HG03039 (cell line): ENCODE measurements around the gene KLF16.

Experiments
- ATAC-seq: cut with Tn5 transposase; IDR thresholded peaks from one replicate; pipeline ENCODE4 v1.9.1; 2021; ENCODE audit warnings: mild to moderate bottlenecking, moderate library complexity; ENCODE audit not compliant: unreplicated experiment

The KLF16 gene

DNA sequence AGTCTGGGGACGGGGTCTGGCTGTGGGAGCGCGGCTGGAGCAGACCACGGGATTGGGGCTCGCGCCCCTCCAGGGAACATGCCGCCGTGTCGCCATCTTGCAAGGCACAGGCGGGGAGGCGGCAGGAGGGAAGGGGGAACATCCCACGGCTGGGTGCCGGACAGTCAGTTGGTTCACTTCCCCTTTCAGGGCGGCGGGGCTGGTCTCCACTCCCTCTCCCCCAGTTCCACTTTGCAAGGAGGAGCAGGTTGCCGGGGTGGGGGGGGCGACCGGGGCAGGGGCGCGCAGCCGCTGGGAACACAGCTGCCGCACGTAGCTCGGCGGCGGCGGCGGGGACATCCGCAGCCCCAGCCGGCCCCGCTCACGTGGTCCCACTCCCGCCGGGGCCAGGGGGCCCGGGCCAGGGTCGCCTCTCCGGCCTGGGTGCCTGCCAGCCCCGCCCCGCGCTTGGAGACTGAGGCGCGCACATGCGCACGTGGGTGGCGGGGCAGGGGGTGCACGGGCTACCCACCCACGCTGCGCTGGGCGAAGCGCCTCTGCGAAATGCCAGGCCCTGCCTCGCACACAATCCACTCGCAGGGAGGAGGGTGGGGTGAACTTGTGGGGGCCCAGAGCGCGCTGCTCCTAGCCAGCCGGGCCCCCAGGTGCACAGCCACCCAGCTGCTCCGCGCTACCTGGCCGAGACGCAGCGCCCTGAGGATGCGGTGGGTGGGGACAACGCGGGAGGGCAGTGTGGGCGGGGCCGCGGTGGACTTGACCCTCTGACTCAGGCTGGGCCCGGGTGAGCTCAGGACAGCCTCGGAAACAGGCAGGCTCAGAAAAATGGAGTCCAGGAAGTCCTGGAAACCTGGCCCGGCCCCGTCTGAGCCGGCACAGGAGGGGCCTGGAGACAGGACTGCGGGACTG lies 6.4 kb downstream of the KLF16 start:
- no peak for ATAC-seq

GRCh38 chr19:1856345-1856697 lies 7.1 kb downstream of the KLF16 start:
- no peak for ATAC-seq

DNA sequence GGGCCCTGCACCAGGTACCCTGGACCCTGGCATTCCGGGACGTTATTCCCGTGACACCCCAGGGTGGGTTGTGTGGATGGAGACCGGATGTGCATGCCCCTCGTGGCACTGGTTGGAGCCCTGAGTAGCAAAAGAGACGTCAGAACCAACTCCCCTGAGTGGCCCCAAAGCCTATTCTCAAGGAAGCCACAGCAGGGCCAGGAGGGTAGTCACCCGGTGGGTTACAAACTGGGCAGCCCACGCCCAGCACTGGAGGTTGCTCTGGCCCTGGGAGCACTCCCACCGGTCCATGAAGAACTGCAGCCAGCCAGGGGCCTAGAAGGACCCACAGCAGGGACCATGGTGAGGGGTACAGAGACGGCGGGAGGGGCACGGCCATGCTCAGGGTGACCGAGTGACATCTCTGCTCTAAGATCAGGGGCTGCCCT lies 7.5 kb downstream of the KLF16 start:
- no peak for ATAC-seq

GRCh38 chr19:1855040-1855827 lies 8.1 kb downstream of the KLF16 start:
- peak; percentile 46 for ATAC-seq

- ATAC-seq: no peak
These were observed 8.8 kb downstream of the KLF16 start for GRCh38 chr19:1854542-1855039.

DNA sequence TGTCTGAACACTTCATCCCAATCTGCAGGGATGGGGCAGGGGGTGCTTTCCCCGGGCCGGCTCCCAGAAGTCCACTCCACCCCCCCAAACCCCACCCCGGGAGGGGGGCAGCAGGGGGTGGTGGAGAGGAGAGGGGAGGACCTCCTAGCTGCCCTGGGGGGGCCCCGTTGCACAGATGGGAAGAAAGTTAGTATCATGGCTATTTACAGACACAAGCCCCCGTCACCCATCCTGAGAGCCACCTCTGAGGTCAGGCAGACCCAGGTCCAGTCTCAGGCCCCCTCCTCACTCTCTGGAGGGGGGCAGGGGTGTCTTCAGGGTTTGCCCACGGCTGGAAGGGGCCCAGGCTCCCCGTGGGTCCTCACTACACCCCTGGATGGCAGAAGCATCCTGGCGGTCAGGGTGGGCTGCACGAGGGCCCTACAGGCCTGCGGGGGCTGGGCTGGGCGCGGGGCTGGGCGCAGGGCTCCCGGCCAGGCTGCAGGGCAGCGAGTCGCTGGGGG lies 9.3 kb downstream of the KLF16 start:
- ATAC-seq: no peak

GRCh38 chr19:1853295-1854038 lies 9.9 kb downstream of the KLF16 start:
- ATAC-seq: no peak

- ATAC-seq: no peak
These were observed 10.7 kb downstream of the KLF16 start for GRCh38 chr19:1852581-1853128.

GRCh38 chr19:1851654-1852580 lies 11.5 kb downstream of the KLF16 start:
- ATAC-seq: no peak

GRCh38 chr19:1850809-1851653 lies 12.3 kb downstream of the KLF16 start:
- ATAC-seq: no peak

DNA sequence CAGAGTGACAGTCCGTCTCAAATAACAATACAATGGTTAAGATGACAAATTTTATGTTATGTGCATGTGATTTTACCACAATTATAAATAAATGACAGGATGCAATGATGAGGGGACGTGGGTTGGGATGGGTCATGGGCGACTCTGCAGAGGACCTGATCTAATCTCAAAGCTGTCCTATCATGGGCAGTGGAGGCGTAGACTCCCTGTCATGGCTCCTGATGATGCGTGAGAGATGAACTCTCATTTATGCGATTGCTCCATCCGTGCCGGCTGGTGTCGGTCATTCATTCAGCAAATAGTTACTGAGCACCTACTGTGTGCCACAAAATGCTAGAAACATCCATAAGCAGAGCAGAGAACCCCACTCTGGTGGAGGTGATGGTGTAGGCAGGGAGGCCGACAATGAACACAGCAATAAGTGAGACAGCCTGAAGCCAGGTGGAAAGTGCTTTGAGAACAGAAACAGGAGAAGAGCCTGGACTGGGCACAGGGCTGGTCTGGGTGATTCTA lies 13.4 kb downstream of the KLF16 start:
- ATAC-seq: no peak

DNA sequence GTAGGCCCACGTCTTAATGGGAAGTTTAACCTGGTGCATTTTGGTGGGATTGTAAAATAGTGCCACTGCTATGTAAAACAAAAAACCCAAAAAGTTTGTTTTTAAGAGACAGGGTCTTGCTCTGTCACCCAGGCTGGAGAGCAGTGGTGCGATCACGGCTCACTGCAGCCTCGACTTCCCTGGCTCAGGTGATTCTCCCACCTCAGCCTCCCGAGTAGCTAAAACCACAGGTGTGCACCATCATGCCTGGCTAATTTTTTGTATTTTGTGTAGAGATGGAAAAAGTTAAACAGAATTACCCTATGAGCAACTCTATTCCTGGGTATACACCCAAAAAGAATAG lies 14.3 kb downstream of the KLF16 start:
- ATAC-seq: no peak

DNA sequence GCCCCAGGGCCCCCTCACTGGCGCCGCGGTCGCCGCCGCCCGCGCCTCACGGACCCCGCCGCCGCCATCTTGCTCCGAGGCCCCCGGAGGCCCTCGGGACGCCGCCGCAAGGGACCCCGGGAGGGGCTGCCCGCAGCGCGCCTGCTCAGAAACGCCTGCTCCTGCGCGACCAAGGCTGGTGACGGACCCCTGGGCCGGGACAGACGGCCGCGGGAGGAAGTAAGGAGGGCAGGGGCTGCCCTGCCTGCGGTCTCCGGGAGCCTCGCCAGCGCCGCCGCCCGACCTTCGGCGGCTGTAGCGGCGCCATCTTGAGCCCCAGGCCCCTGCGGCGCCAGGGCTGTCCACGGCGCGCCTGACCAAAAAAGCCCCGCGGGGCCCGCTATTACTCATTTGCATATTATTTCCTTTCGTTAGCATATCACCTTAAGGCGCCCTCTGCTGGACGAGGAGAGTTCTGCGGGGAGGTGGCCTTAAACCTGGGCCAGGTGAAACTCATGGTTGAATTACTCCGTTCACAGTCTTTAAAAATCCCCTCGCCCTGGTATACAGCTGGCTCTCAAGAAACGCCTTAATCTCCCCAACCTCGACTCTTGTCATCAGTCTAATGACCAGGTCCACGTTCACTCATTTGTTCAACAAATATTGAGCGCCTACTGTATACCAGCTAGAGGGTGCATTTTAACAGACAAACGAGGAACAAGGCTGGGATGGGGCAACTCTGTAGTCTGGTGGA lies 14.8 kb downstream of the KLF16 start, which contains the start of gene REXO1:
REXO1 (minus strand) TSS at position 85 of the 733 bp plus-strand sequence. CDS start 125 bp downstream, outside the sequence.
- ATAC-seq: peak; percentile 58

DNA sequence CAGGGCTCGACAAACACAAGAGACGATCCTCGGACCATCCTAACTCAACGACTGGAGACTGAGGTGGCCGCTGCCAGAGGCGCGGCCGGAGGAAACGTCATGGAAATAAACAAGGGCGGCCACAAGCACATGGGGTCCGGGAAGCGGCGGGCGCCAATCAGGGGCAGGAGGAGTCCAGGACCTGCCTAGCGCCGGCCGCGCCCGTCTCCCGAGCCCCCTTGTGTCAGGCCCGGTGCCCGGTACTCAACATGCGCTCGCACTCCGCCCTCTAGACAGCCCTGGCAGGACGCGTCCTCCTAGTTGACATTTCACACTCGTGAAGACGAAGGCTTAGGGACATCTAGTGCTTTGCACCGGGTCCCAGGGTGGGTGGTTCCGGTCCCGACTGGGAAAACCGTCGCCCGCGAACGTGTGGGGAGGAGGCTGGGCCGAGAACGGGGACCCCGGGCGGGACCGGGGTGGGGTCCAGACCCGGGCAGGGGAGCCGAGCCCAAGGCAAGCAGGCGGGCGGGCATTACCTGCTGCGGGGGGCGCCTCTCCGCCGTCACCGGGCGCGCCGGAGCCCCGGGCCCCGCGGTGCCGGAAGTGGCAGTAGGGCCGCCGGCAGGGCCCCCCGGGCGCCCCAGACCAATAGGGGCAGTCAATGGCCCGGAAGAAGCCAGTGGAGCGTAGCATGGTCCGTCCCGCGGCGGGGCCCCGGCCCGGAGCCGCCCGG lies 15.5 kb downstream of the KLF16 start:
- ATAC-seq: peak; percentile 21

GRCh38 chr19:1847348-1847683 lies 16.1 kb downstream of the KLF16 start:
- no peak for ATAC-seq

DNA sequence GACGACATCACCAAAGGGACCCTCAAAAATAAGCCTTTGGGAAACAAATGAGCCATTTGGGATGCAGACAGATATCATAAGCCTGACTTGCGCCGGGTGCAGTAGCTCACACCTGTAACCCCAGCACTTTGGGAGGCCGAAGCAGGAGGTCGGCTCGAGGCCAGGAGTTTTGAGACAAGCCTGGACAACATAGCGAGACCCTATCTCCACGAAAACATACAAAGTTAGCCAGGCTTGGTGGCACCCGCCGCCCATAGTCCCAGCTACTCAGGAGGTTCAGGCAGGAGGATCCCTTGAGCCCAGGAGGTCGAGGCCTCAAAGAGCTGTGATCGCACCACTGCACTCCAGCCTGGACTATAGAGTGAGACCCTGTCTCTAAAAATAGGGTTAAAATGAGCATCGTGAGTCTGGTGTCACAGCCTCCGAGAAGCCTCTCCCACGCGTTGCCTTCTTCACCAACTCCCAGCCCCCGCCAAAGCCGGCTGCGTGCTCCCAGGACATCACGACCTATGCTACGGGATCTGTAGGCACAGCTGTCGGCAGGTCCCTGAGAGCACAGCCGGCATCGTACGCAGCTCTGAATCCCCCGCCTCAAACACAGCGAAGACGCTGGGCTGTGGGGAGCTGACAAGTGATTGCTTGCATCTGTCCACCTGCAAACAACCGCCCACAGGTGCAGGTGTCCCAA lies 16.7 kb downstream of the KLF16 start:
- ATAC-seq: no peak

- no peak for ATAC-seq
These were observed 17.7 kb downstream of the KLF16 start for GRCh38 chr19:1845642-1846041.
